HepG2 (cell line): ENCODE data around the gene COL25A1. TPM values are rescaled to one million over a fixed set of nuclear protein-coding genes. Genes with fewer than 3 reads are reported as not detected.

ENCODE experiments used
- ATAC-seq: fragments of 200-7000 bp; cut with Tn5 transposase; 3 replicates; pipeline ENCODE4 v1.9.1; 2020; ENCODE audit warnings: mild to moderate bottlenecking, moderate library complexity
- BruUV-seq: library from RNA; stranded (reverse); fragments of 400-500 nt; replicated peaks from 2 replicates; lab custom pipeline; 2021; lab: Mats Ljungman, UMichigan
- CTCF ChIA-PET: fragments of 300-600 bp; formaldehyde crosslinking; extraction: SDS; loops from one replicate; lab custom pipeline; 2021; ENCODE audit warnings: low total read pairs, inconsistent platforms, low intra/inter-chr PET ratio; lab: Yijun Ruan, JAX
- POLR2A ChIA-PET: fragments of 350-600 bp; sonication (Branson Sonifier 250); formaldehyde crosslinking; loops from one replicate; lab custom pipeline; 2020; ENCODE audit warnings: antibody characterized with exemption, inconsistent platforms; lab: Yijun Ruan, JAX
- DNase-seq: peaks from one replicate; pipeline ENCODE4 v3.0.0-alpha.2; 2015; ENCODE audit warnings: low spot score
- FAIRE-seq: peaks from 3 replicates; lab custom pipeline; 2011; peaks lifted over from hg19 to GRCh38; lab: Jason Lieb, UNC
- H2AFZ ChIP-seq: one replicate; pipeline ENCODE4 v1.6.1; 2011; ENCODE audit warnings: low read length, inconsistent platforms
- H3K27ac ChIP-seq: fragments of 300-600 bp; 3 replicates; pipeline ENCODE4 v1.8.0; 2011; ENCODE audit warnings: mixed run types, mild to moderate bottlenecking, mixed read lengths, low read length, inconsistent platforms; ENCODE audit not compliant: insufficient read depth; ENCODE audit errors: extremely low read length
- H3K27me3 ChIP-seq, 2 experiments: fragments of 200-600 bp in 1 of 2; 2 replicates in 1 of 2; 3 replicates in 1 of 2; pipeline versions ENCODE4 v1.6.0 to v1.8.0; 2011; ENCODE audit warnings: low read length in 2 of 2, mild to moderate bottlenecking in 2 of 2, moderate library complexity in 2 of 2, inconsistent platforms in 1 of 2; ENCODE audit not compliant: insufficient read depth in 2 of 2, control insufficient read depth in 1 of 2
- H3K36me3 ChIP-seq, 2 experiments: fragments of 200-600 bp in 1 of 2; replicated peaks in 1 of 2; 2 replicates in 1 of 2; 3 replicates in 1 of 2; pipeline versions ENCODE4 v1.5.1 to v1.8.0; 2011; ENCODE audit warnings: low read length in 2 of 2, inconsistent platforms in 1 of 2; ENCODE audit not compliant: insufficient read depth in 2 of 2, control insufficient read depth in 1 of 2
- H3K4me1 ChIP-seq: 2 replicates; pipeline ENCODE4 v1.5.1; 2012; ENCODE audit warnings: low read length, inconsistent platforms; ENCODE audit not compliant: insufficient read depth
- H3K4me2 ChIP-seq: 2 replicates; pipeline ENCODE4 v1.6.0; 2011; ENCODE audit warnings: low read depth, low read length, inconsistent platforms
- H3K4me3 ChIP-seq, 3 experiments: fragments of 200-600 bp in 1 of 3; sonication (generic), shearing (Covaris generic) in 1 of 3; replicated peaks in 1 of 3; 2 replicates each; pipeline ENCODE4 v1.5.1; 2011 to 2016; ENCODE audit warnings: low read length in 3 of 3, inconsistent platforms in 2 of 3, low read depth in 2 of 3, mild to moderate bottlenecking in 2 of 3, control low read depth in 1 of 3, mixed read lengths in 1 of 3; ENCODE audit not compliant: insufficient read depth in 1 of 3
- H3K79me2 ChIP-seq: one replicate; pipeline ENCODE4 v1.6.1; 2011; ENCODE audit warnings: low read length, inconsistent platforms; ENCODE audit not compliant: insufficient read depth
- H3K9ac ChIP-seq: 2 replicates; pipeline ENCODE4 v1.6.0; 2011; ENCODE audit warnings: mild to moderate bottlenecking, low read depth, low read length, inconsistent platforms; ENCODE audit not compliant: insufficient read depth
- H3K9me3 ChIP-seq: 2 replicates; pipeline ENCODE4 v1.5.1; 2012; ENCODE audit warnings: mild to moderate bottlenecking, low read length
- H4K20me1 ChIP-seq: 2 replicates; pipeline ENCODE4 v1.6.0; 2011; ENCODE audit warnings: inconsistent platforms, mild to moderate bottlenecking, low read length, moderate library complexity; ENCODE audit not compliant: insufficient read depth
- ATF1 ChIP-seq: IDR thresholded peaks from 2 replicates; pipeline ENCODE4 v1.6.1; 2016; ENCODE audit warnings: mild to moderate bottlenecking, control low read depth
- IKZF1 ChIP-seq: fragments of 450-650 bp; IDR thresholded peaks from 2 replicates; pipeline ENCODE4 v1.7.1; 2016
- MIER3 ChIP-seq: IDR thresholded peaks from 2 replicates; pipeline ENCODE4 v1.6.1; 2016; ENCODE audit warnings: missing compliant biosample characterization, borderline replicate concordance
- REL ChIP-seq: sonication (generic); formaldehyde crosslinking; conservative IDR thresholded peaks from 2 replicates; pipeline ENCODE4 v1.8.0; 2022; ENCODE audit warnings: mild to moderate bottlenecking, missing genetic modification reagents, moderate library complexity
- ZNF468 ChIP-seq: sonication (generic); formaldehyde crosslinking; IDR thresholded peaks from 2 replicates; pipeline ENCODE4 v1.8.0; 2022; ENCODE audit warnings: mild to moderate bottlenecking, moderate library complexity, missing genetic modification reagents
- ZNF749 ChIP-seq: sonication (generic); formaldehyde crosslinking; IDR thresholded peaks from 2 replicates; pipeline ENCODE4 v1.8.0; 2022; ENCODE audit warnings: mild to moderate bottlenecking, missing genetic modification reagents, moderate library complexity, borderline replicate concordance
- ZNF850 ChIP-seq: sonication (generic); formaldehyde crosslinking; conservative IDR thresholded peaks from 2 replicates; pipeline ENCODE4 v1.9.0; 2021; ENCODE audit warnings: mild to moderate bottlenecking, missing genetic modification reagents
- ZSCAN21 ChIP-seq: sonication (generic); formaldehyde crosslinking; IDR thresholded peaks from 2 replicates; pipeline ENCODE4 v1.8.0; 2022; ENCODE audit warnings: mild to moderate bottlenecking, missing genetic modification reagents, moderate library complexity, borderline replicate concordance
- WGBS: methylation state at CpG from one replicate; pipeline ENCODE4 v1.1.6; 2017; ENCODE audit warnings: low lambda C conversion rate; 5-methylcytosine and 5-hydroxymethylcytosine counted together
- in situ Hi-C: cut with HindIII; loops from 2 replicates; pipeline ENCODE4 v1.10.0; 2017; ENCODE audit warnings: low pct_unique_long_range_greater_than_20kb; ENCODE audit not compliant: extremely low pct_ligation_motif_present
- intact Hi-C: fragments of 100-400 bp; cut with micrococcal nuclease; formaldehyde crosslinking; loops from one replicate; pipeline ENCODE4 v1.10.0; 2022; ENCODE audit not compliant: unreplicated experiment
- polyA plus RNA-seq, 8 experiments: library from polyadenylated mRNA; depleted of rRNA in 3 of 8; stranded (reverse) in 7 of 8; unstranded in 1 of 8; fragments of >200 nt; fragmentation: Illumina TruSeq in 4 of 8; extraction: Trizol in 4 of 8; gene quantifications; 2 replicates each; pipeline versions ENCODE4 v1.2.1 to v1.2.3, GENCODE V29; 2011 to 2016; ENCODE audit warnings: low read depth in 4 of 8, missing spikeins in 1 of 8, mixed read lengths in 1 of 8; ENCODE audit not compliant: insufficient read depth in 1 of 8
- total RNA-seq, 5 experiments: library from RNA; depleted of rRNA; stranded (reverse); fragments of >200 nt; fragmentation: Illumina TruSeq; extraction: Trizol; gene quantifications; 2 replicates each; pipeline ENCODE4 v1.2.3, GENCODE V29; 2016; ENCODE audit warnings: low read depth in 1 of 5
- TF ChIP-seq, protein P1 (sequence below): sonication (generic); formaldehyde crosslinking; IDR thresholded peaks from 2 replicates; pipeline ENCODE4 v1.4.0; 2020; ENCODE audit warnings: missing genetic modification reagents
- TF ChIP-seq, protein P2 (sequence below): sonication (generic); formaldehyde crosslinking; IDR thresholded peaks from 2 replicates; pipeline ENCODE4 v1.5.0; 2020; ENCODE audit warnings: mild to moderate bottlenecking, missing genetic modification reagents, moderate library complexity
- TF ChIP-seq, protein P3 (sequence below): IDR thresholded peaks from 2 replicates; pipeline ENCODE4 v1.6.1; 2012; ENCODE audit warnings: low read length, improper control_type of control experiment
- TF ChIP-seq, protein P4 (sequence below): sonication (generic); formaldehyde crosslinking; IDR thresholded peaks from 2 replicates; pipeline ENCODE4 v1.5.1; 2020; ENCODE audit warnings: missing genetic modification reagents, mild to moderate bottlenecking, borderline replicate concordance

The COL25A1 gene
- total and polyA plus RNA-seq, 2 of the 13 experiments (the other 11 are each of a cell fraction or from before 2014, with no cell fraction given), result not detected

DNA sequence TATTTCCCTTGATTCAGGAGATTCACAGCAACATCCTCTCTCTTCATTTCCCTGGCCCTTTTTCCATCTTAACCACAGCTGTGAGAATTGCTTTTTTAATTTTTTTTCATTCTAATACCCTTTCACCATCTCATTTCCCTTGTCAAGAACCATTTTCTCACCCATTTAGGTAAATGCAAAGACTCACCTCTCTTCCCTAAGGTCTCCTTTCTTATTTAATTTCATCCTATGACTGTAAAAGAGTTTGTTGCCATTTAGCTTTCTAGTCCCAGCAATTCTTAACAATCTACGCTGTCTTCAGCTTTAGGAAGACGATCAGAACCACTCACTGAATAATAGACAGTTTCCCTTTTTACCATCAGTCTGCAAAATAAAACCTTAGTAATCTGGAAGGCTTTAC, 298.5 kb downstream of the COL25A1 start:
- no peak overlapping the region for H2AFZ ChIP-seq
- H3K4me1 ChIP-seq, result no peaks in the 10 kb centered on the region
- no peaks in the 10 kb centered on the region for H3K79me2 ChIP-seq
- TF ChIP-seq ZNF749 (no peak), MIER3 (CRISPR knock-in tag) (no peak), REL (CRISPR knock-in tag) (no peak), ZNF468 (CRISPR knock-in tag) (no peak), ATF1 (CRISPR knock-in tag) (no peak), ZSCAN21 (no peak), IKZF1 (no peak), ZNF850 (CRISPR knock-in tag) (no peak)
- TF ChIP-seq, protein P1, sequence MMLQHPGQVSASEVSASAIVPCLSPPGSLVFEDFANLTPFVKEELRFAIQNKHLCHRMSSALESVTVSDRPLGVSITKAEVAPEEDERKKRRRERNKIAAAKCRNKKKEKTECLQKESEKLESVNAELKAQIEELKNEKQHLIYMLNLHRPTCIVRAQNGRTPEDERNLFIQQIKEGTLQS (CRISPR knock-in tag), result no peak
- TF ChIP-seq, protein P2, sequence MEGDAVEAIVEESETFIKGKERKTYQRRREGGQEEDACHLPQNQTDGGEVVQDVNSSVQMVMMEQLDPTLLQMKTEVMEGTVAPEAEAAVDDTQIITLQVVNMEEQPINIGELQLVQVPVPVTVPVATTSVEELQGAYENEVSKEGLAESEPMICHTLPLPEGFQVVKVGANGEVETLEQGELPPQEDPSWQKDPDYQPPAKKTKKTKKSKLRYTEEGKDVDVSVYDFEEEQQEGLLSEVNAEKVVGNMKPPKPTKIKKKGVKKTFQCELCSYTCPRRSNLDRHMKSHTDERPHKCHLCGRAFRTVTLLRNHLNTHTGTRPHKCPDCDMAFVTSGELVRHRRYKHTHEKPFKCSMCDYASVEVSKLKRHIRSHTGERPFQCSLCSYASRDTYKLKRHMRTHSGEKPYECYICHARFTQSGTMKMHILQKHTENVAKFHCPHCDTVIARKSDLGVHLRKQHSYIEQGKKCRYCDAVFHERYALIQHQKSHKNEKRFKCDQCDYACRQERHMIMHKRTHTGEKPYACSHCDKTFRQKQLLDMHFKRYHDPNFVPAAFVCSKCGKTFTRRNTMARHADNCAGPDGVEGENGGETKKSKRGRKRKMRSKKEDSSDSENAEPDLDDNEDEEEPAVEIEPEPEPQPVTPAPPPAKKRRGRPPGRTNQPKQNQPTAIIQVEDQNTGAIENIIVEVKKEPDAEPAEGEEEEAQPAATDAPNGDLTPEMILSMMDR (CRISPR knock-in tag), result no peak
- TF ChIP-seq, protein P3, sequence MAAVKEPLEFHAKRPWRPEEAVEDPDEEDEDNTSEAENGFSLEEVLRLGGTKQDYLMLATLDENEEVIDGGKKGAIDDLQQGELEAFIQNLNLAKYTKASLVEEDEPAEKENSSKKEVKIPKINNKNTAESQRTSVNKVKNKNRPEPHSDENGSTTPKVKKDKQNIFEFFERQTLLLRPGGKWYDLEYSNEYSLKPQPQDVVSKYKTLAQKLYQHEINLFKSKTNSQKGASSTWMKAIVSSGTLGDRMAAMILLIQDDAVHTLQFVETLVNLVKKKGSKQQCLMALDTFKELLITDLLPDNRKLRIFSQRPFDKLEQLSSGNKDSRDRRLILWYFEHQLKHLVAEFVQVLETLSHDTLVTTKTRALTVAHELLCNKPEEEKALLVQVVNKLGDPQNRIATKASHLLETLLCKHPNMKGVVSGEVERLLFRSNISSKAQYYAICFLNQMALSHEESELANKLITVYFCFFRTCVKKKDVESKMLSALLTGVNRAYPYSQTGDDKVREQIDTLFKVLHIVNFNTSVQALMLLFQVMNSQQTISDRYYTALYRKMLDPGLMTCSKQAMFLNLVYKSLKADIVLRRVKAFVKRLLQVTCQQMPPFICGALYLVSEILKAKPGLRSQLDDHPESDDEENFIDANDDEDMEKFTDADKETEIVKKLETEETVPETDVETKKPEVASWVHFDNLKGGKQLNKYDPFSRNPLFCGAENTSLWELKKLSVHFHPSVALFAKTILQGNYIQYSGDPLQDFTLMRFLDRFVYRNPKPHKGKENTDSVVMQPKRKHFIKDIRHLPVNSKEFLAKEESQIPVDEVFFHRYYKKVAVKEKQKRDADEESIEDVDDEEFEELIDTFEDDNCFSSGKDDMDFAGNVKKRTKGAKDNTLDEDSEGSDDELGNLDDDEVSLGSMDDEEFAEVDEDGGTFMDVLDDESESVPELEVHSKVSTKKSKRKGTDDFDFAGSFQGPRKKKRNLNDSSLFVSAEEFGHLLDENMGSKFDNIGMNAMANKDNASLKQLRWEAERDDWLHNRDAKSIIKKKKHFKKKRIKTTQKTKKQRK, result no peak
- TF ChIP-seq, protein P4, sequence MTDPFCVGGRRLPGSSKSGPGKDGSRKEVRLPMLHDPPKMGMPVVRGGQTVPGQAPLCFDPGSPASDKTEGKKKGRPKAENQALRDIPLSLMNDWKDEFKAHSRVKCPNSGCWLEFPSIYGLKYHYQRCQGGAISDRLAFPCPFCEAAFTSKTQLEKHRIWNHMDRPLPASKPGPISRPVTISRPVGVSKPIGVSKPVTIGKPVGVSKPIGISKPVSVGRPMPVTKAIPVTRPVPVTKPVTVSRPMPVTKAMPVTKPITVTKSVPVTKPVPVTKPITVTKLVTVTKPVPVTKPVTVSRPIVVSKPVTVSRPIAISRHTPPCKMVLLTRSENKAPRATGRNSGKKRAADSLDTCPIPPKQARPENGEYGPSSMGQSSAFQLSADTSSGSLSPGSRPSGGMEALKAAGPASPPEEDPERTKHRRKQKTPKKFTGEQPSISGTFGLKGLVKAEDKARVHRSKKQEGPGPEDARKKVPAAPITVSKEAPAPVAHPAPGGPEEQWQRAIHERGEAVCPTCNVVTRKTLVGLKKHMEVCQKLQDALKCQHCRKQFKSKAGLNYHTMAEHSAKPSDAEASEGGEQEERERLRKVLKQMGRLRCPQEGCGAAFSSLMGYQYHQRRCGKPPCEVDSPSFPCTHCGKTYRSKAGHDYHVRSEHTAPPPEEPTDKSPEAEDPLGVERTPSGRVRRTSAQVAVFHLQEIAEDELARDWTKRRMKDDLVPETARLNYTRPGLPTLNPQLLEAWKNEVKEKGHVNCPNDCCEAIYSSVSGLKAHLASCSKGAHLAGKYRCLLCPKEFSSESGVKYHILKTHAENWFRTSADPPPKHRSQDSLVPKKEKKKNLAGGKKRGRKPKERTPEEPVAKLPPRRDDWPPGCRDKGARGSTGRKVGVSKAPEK (CRISPR knock-in tag), result no peak
- TF ChIP-seq, all 625 proteins: peak for 0
- Histone ChIP-seq H3K4me3 (no peak overlapping the region), H3K4me2 (no peak overlapping the region), H4K20me1 (no peaks in the 10 kb centered on the region), H3K27ac (no peak overlapping the region), H3K9me3 (no peaks in the 10 kb centered on the region), H3K9ac (no peak overlapping the region), H3K36me3 (no peaks in the 10 kb centered on the region), H3K27me3 (no peaks in the 10 kb centered on the region)
- whole genome bisulfite sequencing, result 0% methylated on average over 2 of the region's 2 CpGs
- in situ Hi-C loops, result no loop called here
- ChIA-PET CTCF (no interaction called here), POLR2A (no interaction called here)
- DNase-seq (no peak), ATAC-seq (no peak), FAIRE-seq (no peak)
- intact Hi-C loops, result no loop called here
- no TSS peak for BruUV-seq
